Activated CD4-positive, alpha-beta T cell treated with anti-CD3 and anti-CD28 coated beads, Interleukin-2, Interleukin-4, amounts not matched to agents 100 ng/mL and 50 ng/mL, durations not matched to agents 16 hours and 8 hours (primary cell): Measurements from ENCODE around the gene THOP1.
"Not testable (repeated sequence)": the region's sequence is repeated elsewhere in the genome, so short reads cannot be mapped to it uniquely, and the experiment has no call there.

ENCODE experiments used
- DNase-seq: peaks from one replicate; pipeline ENCODE4 v3.0.0-alpha.2; 2020; ENCODE audit warnings: low spot score

Gene THOP1

GRCh38 chr19:2817237-2817829 lies 32.0 kb downstream of the THOP1 start:
- not testable (repeated sequence) for DNase-seq

GRCh38 chr19:2819540-2820111 lies 34.3 kb downstream of the THOP1 start, which contains the start of gene ZNF554:
Gene ZNF554 (plus strand): TSS chr19:2819868. CDS start chr19:2820072, 204 bp downstream.
- peak; percentile 98 for DNase-seq

- no peak for DNase-seq
Observed at GRCh38 chr19:2820112-2820702, 34.9 kb downstream of the THOP1 start.

GRCh38 chr19:2822846-2823245 lies 37.5 kb downstream of the THOP1 start:
- DNase-seq = no peak

GRCh38 chr19:2823646-2824045 lies 38.3 kb downstream of the THOP1 start:
- no peak for DNase-seq

- no peak for DNase-seq
Observed at GRCh38 chr19:2824129-2824528, 38.8 kb downstream of the THOP1 start.

- no peak for DNase-seq
Observed at GRCh38 chr19:2827022-2827421, 41.7 kb downstream of the THOP1 start.

- no peak for DNase-seq
Observed at GRCh38 chr19:2827840-2828489, 42.7 kb downstream of the THOP1 start.

GRCh38 chr19:2834294-2834871 lies 49.1 kb downstream of the THOP1 start:
- DNase-seq = no peak

- no peak for DNase-seq
Observed at GRCh38 chr19:2837430-2837829, 52.1 kb downstream of the THOP1 start.

- DNase-seq = peak; percentile 97
Observed at GRCh38 chr19:2840794-2841791, 55.8 kb downstream of the THOP1 start, which contains the start of gene ZNF555. Gene ZNF555 (plus strand): TSS chr19:2841475. CDS start chr19:2841573, 98 bp downstream.

- DNase-seq = no peak
Observed at GRCh38 chr19:2841855-2842574, 56.7 kb downstream of the THOP1 start.

- no peak for DNase-seq
Observed at GRCh38 chr19:2845107-2845506, 59.8 kb downstream of the THOP1 start.

GRCh38 chr19:2846180-2846894 lies 61.0 kb downstream of the THOP1 start:
- DNase-seq = no peak

- DNase-seq = no peak
Observed at GRCh38 chr19:2847507-2847906, 62.2 kb downstream of the THOP1 start.

- no peak for DNase-seq
Observed at GRCh38 chr19:2848616-2849015, 63.3 kb downstream of the THOP1 start.

GRCh38 chr19:2850256-2850925 lies 65.1 kb downstream of the THOP1 start:
- no peak for DNase-seq

- no peak for DNase-seq
Observed at GRCh38 chr19:2852598-2852997, 67.3 kb downstream of the THOP1 start.

- DNase-seq = no peak
Observed at GRCh38 chr19:2853015-2853606, 67.8 kb downstream of the THOP1 start.
